Neural cell (in vitro differentiated cells): ENCODE results near the gene COQ2. TPM values are rescaled to one million over a fixed set of nuclear protein-coding genes. Genes with fewer than 3 reads are reported as not detected.

Source experiments
- H2AFZ ChIP-seq: fragments of 200-600, 300-800 bp; sonication (generic), shearing (Covaris generic); 2 replicates; pipeline ENCODE4 v1.6.0; 2014; ENCODE audit warnings: low read depth, mild to moderate bottlenecking, antibody characterized with exemption, low read length, moderate library complexity
- H3F3A ChIP-seq: fragments of 200-600 bp; shearing (Covaris generic); 2 replicates; pipeline ENCODE4 v1.6.1; 2016; ENCODE audit warnings: mild to moderate bottlenecking, moderate library complexity, mixed read lengths, antibody characterized with exemption, low read length; ENCODE audit not compliant: insufficient read depth, poor library complexity, severe bottlenecking
- H3K27ac ChIP-seq: fragments of 200-600, 300-800 bp; sonication (generic), shearing (Covaris generic); 2 replicates; pipeline ENCODE4 v1.5.1; 2014; ENCODE audit warnings: mild to moderate bottlenecking, low read length, moderate library complexity
- H3K27me3 ChIP-seq: fragments of 300-800, 200-600 bp; sonication (generic), shearing (Covaris generic); 2 replicates; pipeline ENCODE4 v1.6.0; 2014; ENCODE audit warnings: mild to moderate bottlenecking, low read depth, low read length, moderate library complexity; ENCODE audit not compliant: insufficient read depth
- H3K36me3 ChIP-seq: fragments of 300-800, 200-600 bp; sonication (generic), shearing (Covaris generic); 2 replicates; pipeline ENCODE4 v1.5.1; 2014; ENCODE audit warnings: mild to moderate bottlenecking, antibody characterized with exemption, low read length, moderate library complexity; ENCODE audit not compliant: insufficient read depth
- H3K4me2 ChIP-seq: fragments of 300-800, 200-600 bp; sonication (generic), shearing (Covaris generic); 2 replicates; pipeline ENCODE4 v1.6.0; 2014; ENCODE audit warnings: mild to moderate bottlenecking, low read length
- H3K4me3 ChIP-seq: fragments of 300-800, 200-600 bp; sonication (generic), shearing (Covaris generic); 2 replicates; pipeline ENCODE4 v1.5.1; 2014; ENCODE audit warnings: mild to moderate bottlenecking, low read length, moderate library complexity
- H3K79me2 ChIP-seq: fragments of 200-600 bp; shearing (Covaris generic); replicated peaks from 2 replicates; pipeline ENCODE4 v1.6.0; 2014; ENCODE audit warnings: mild to moderate bottlenecking, low read length, moderate library complexity; ENCODE audit not compliant: insufficient read depth
- H3K9ac ChIP-seq: fragments of 300-800, 200-600 bp; sonication (generic), shearing (Covaris generic); 2 replicates; pipeline ENCODE4 v1.6.1; 2016; ENCODE audit warnings: mild to moderate bottlenecking, low read length, mixed read lengths
- H3K9me2 ChIP-seq: fragments of 200-600 bp; shearing (Covaris generic); 2 replicates; pipeline ENCODE4 v1.6.1; 2016; ENCODE audit warnings: mild to moderate bottlenecking, low read length, mixed read lengths; ENCODE audit not compliant: insufficient read depth
- H3K9me3 ChIP-seq: fragments of 200-600, 300-800 bp; sonication (generic), shearing (Covaris generic); 2 replicates; pipeline ENCODE4 v1.6.1; 2016; ENCODE audit warnings: mild to moderate bottlenecking, mixed run types, low read length, moderate library complexity, mixed read lengths
- H4K20me1 ChIP-seq: fragments of 200-600 bp; shearing (Covaris generic); 2 replicates; pipeline ENCODE4 v1.6.1; 2016; ENCODE audit warnings: mild to moderate bottlenecking, mixed run types; ENCODE audit not compliant: insufficient read depth
- CTCF ChIP-seq: fragments of 450-650 bp; IDR thresholded peaks from 2 replicates; pipeline ENCODE4 v1.5.1; 2014; ENCODE audit warnings: antibody characterized with exemption, mild to moderate bottlenecking, moderate library complexity; ENCODE audit not compliant: poor library complexity, severe bottlenecking
- EP300 ChIP-seq: fragments of 450-650 bp; conservative IDR thresholded peaks from 2 replicates; pipeline ENCODE4 v1.6.1; 2014; ENCODE audit warnings: antibody characterized with exemption, mild to moderate bottlenecking, moderate library complexity; ENCODE audit not compliant: poor library complexity, severe bottlenecking
- EZH2 ChIP-seq: fragments of 200-600, 300-800 bp; shearing (Covaris generic), sonication (generic); IDR thresholded peaks from 2 replicates; pipeline ENCODE4 v1.6.1; 2014; ENCODE audit warnings: antibody characterized with exemption, low read length, borderline replicate concordance, mild to moderate bottlenecking; ENCODE audit not compliant: insufficient read depth, poor library complexity, severe bottlenecking
- MXI1 ChIP-seq: fragments of 450-650 bp; conservative IDR thresholded peaks from 2 replicates; pipeline ENCODE4 v1.6.1; 2014; ENCODE audit warnings: antibody characterized with exemption, mild to moderate bottlenecking; ENCODE audit not compliant: poor library complexity, severe bottlenecking
- POLR2AphosphoS5 ChIP-seq: IDR thresholded peaks from 2 replicates; pipeline ENCODE4 v1.6.1; 2012
- RAD21 ChIP-seq: fragments of 450-650 bp; conservative IDR thresholded peaks from 2 replicates; pipeline ENCODE4 v1.6.1; 2014; ENCODE audit warnings: antibody characterized with exemption, mild to moderate bottlenecking, moderate library complexity
- SMC3 ChIP-seq: fragments of 450-650 bp; conservative IDR thresholded peaks from 2 replicates; pipeline ENCODE4 v1.6.1; 2014; ENCODE audit warnings: antibody characterized with exemption, mild to moderate bottlenecking, moderate library complexity; ENCODE audit not compliant: poor library complexity
- TAF1 ChIP-seq: IDR thresholded peaks from 2 replicates; pipeline ENCODE4 v1.6.1; 2012; ENCODE audit warnings: low read depth
- polyA plus RNA-seq: library from polyadenylated mRNA; depleted of rRNA; stranded (reverse); fragments of >200 nt; gene quantifications from 2 replicates; pipeline ENCODE4 v1.2.3, GENCODE V29; 2014
- TF ChIP-seq, protein P1 (sequence below): IDR thresholded peaks from 2 replicates; pipeline ENCODE4 v1.6.1; 2012; ENCODE audit warnings: borderline replicate concordance

Gene COQ2
- polyA plus RNA-seq, 1 donor from 2014 or later, result 19.8 TPM

DNA sequence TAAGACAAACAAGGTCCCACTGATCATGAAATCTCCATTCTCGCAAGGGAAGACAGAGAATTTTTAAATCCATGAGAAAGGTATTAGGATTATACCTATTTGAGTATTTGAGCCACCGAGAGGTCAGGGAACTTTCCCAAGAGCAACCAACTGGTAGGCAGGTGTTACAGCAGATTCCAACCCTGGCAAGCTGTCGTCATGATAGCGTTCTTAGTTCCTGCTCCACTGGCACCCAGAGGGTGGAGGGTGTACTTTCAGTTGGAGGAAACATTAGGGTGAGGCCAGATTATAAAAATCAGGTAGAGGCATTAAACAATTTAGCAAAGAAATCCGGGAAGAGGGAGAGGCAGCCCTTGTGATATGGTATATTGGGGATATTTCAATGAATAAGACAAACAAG, 23.3 kb downstream of the COQ2 start:
- Histone ChIP-seq H3K27ac (no peak overlapping the region), H3K9me3 (no peaks in the 10 kb centered on the region), H3K79me2 (no peaks in the 10 kb centered on the region), H3K36me3 (no peaks in the 10 kb centered on the region), H3F3A (no peaks in the 10 kb centered on the region), H3K9ac (no peak overlapping the region), H2AFZ (no peak overlapping the region), H3K27me3 (no peaks in the 10 kb centered on the region), H4K20me1 (no peaks in the 10 kb centered on the region), H3K4me3 (no peak overlapping the region), H3K9me2 (no peaks in the 10 kb centered on the region), H3K4me2 (no peak overlapping the region)
- TF ChIP-seq RAD21 (no peak), CTCF (no peak)

- Histone ChIP-seq H3K4me3 (no peak overlapping the region), H3K27ac (no peak overlapping the region), H3K9ac (no peak overlapping the region), H3K4me2 (no peak overlapping the region), H3K27me3 (no peaks in the 10 kb centered on the region), H3F3A (no peaks in the 10 kb centered on the region), H2AFZ (no peak overlapping the region), H3K9me3 (no peaks in the 10 kb centered on the region), H3K79me2 (no peaks in the 10 kb centered on the region), H3K36me3 (no peaks in the 10 kb centered on the region), H3K9me2 (no peaks in the 10 kb centered on the region), H4K20me1 (no peaks in the 10 kb centered on the region)
- TF ChIP-seq RAD21 (no peak), TAF1 (no peak), CTCF (no peak), EZH2 (no peak), SMC3 (no peak), EP300 (no peak), POLR2AphosphoS5 (no peak), MXI1 (no peak)
- TF ChIP-seq, protein P1, sequence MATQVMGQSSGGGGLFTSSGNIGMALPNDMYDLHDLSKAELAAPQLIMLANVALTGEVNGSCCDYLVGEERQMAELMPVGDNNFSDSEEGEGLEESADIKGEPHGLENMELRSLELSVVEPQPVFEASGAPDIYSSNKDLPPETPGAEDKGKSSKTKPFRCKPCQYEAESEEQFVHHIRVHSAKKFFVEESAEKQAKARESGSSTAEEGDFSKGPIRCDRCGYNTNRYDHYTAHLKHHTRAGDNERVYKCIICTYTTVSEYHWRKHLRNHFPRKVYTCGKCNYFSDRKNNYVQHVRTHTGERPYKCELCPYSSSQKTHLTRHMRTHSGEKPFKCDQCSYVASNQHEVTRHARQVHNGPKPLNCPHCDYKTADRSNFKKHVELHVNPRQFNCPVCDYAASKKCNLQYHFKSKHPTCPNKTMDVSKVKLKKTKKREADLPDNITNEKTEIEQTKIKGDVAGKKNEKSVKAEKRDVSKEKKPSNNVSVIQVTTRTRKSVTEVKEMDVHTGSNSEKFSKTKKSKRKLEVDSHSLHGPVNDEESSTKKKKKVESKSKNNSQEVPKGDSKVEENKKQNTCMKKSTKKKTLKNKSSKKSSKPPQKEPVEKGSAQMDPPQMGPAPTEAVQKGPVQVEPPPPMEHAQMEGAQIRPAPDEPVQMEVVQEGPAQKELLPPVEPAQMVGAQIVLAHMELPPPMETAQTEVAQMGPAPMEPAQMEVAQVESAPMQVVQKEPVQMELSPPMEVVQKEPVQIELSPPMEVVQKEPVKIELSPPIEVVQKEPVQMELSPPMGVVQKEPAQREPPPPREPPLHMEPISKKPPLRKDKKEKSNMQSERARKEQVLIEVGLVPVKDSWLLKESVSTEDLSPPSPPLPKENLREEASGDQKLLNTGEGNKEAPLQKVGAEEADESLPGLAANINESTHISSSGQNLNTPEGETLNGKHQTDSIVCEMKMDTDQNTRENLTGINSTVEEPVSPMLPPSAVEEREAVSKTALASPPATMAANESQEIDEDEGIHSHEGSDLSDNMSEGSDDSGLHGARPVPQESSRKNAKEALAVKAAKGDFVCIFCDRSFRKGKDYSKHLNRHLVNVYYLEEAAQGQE, result no peak
Observed at GRCh38 chr4:83259586-83259985, 25.0 kb downstream of the COQ2 start.
